ENCODE results near the gene CSNK2A3. TPM values are rescaled to one million over a fixed set of nuclear protein-coding genes. Genes with fewer than 3 reads are reported as not detected.

Gene CSNK2A3
- total RNA-seq, 4 donors from 2014 or later: 1.5 to 6.8 (median 2.7) TPM

DNA sequence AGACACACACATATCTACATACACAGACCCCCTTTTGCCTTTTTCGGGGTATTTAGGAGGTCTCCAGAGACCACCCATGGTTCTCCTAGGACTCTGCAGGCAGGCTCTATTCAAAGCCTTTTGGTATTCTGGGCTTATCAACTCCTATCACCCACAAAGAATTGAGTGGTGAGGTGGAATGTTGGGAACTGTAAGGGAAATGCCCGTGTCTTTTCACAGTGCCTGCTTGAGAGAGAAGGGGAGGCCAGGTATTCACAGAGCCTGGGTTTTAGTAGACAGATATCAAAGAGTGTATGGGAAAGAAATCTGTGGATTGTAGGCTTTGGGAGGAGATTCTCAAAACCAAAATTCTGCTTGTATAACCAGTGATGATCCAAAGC lies 44.0 kb upstream of the CSNK2A3 start:
- WGBS: 88% methylated on average over 2 of the region's 2 CpGs
- TF ChIP-seq EP300 (IDR thresholded peaks at IDR 0.05): no peak
- TF ChIP-seq, protein P1, sequence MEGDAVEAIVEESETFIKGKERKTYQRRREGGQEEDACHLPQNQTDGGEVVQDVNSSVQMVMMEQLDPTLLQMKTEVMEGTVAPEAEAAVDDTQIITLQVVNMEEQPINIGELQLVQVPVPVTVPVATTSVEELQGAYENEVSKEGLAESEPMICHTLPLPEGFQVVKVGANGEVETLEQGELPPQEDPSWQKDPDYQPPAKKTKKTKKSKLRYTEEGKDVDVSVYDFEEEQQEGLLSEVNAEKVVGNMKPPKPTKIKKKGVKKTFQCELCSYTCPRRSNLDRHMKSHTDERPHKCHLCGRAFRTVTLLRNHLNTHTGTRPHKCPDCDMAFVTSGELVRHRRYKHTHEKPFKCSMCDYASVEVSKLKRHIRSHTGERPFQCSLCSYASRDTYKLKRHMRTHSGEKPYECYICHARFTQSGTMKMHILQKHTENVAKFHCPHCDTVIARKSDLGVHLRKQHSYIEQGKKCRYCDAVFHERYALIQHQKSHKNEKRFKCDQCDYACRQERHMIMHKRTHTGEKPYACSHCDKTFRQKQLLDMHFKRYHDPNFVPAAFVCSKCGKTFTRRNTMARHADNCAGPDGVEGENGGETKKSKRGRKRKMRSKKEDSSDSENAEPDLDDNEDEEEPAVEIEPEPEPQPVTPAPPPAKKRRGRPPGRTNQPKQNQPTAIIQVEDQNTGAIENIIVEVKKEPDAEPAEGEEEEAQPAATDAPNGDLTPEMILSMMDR (IDR thresholded peaks at IDR 0.05): no peak
- no peak for TF ChIP-seq POLR2AphosphoS5 (IDR thresholded peaks at IDR 0.05)
- no peak for TF ChIP-seq POLR2A (IDR thresholded peaks at IDR 0.05)
- H3K4me1 ChIP-seq: peaks cover 7% of the 10 kb centered on the region
- H3K9me3 ChIP-seq: no peaks in the 10 kb centered on the region
- no peaks in the 10 kb centered on the region for H3K36me3 ChIP-seq
- H3K4me3 ChIP-seq: no peak overlapping the region
- DNase-seq (ENCODE audit: low spot score in 2 of 2): no peak
- H3K27me3 ChIP-seq: no peaks in the 10 kb centered on the region
- H3K27ac ChIP-seq: no peak overlapping the region

DNA sequence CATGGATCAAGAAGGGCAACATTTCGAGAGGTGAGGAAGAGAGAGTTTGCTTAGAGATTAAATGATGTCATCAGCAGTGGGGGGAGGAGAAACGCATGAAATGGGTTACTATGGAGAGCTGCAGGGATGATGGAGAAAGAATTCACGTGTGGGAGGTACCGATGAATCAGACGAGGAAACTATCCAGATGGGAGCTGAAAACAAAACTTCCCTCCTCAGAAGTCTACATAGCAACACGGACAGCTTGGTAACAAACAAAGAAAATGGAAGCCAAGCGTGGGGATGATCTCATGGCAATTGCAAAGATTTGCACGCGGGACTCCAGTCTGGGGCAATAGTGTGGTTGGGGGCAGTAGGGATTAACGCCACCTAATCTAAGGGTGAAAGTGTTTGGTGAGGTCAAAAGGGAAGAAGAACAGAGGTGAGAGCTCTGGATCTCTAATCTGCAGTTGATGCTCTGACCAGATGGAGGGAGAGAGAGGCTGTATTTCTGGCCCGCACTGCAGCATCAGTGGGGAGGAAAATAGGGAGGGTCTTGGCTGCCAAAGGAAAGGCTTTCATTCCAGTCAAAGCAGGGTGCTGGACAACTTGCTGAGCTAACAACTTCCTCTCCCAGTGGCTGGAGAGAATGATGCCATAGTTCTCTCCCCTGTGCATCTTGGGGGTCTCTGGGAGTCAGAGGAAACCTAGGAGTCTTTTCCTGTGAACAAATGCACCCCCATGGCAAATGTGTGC lies 43.4 kb upstream of the CSNK2A3 start:
- DNase-seq (ENCODE audit: low spot score in 2 of 2): no peak
- peaks cover 12% of the 10 kb centered on the region for H3K4me1 ChIP-seq
- no peaks in the 10 kb centered on the region for H3K27me3 ChIP-seq
- no peak overlapping the region for H3K27ac ChIP-seq
- H3K4me3 ChIP-seq: no peak overlapping the region
- TF ChIP-seq POLR2AphosphoS5 (IDR thresholded peaks at IDR 0.05): no peak
- TF ChIP-seq POLR2A (IDR thresholded peaks at IDR 0.05): no peak
- TF ChIP-seq, protein P1 (IDR thresholded peaks at IDR 0.05): no peak
- no peak for TF ChIP-seq EP300 (IDR thresholded peaks at IDR 0.05)
- no peaks in the 10 kb centered on the region for H3K36me3 ChIP-seq
- H3K9me3 ChIP-seq: no peaks in the 10 kb centered on the region
- 55% methylated on average over 11 of the region's 11 CpGs for WGBS

DNA sequence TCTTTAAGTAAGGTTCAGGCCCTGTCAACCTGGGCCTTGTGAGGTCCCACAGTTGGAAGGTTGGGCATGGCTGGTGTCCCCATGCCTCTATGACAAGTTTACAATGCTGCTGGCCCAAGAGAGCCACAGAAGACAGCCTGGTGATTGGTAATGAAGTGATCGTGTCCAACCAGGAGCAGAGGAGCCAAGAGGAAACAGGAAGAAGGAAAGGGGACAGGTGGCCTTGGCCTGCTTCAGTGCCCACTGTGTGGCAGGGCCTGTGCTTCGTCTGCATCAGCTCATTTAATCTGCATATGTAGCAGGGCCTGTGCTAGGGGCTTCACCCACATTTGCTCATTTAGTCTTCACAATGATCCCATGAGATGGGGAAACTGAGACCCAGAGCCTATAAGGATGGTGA lies 42.1 kb upstream of the CSNK2A3 start:
- H3K27me3 ChIP-seq: no peaks in the 10 kb centered on the region
- H3K4me1 ChIP-seq: peaks cover 14% of the 10 kb centered on the region
- TF ChIP-seq POLR2AphosphoS5 (IDR thresholded peaks at IDR 0.05): no peak
- TF ChIP-seq, protein P1 (IDR thresholded peaks at IDR 0.05): no peak
- TF ChIP-seq EP300 (IDR thresholded peaks at IDR 0.05): no peak
- TF ChIP-seq POLR2A (IDR thresholded peaks at IDR 0.05): no peak
- H3K4me3 ChIP-seq: no peak overlapping the region
- 87% methylated on average over 2 of the region's 2 CpGs for WGBS
- DNase-seq (ENCODE audit: low spot score in 2 of 2): no peak
- no peaks in the 10 kb centered on the region for H3K9me3 ChIP-seq
- H3K27ac ChIP-seq: no peak overlapping the region
- H3K36me3 ChIP-seq: no peaks in the 10 kb centered on the region

DNA sequence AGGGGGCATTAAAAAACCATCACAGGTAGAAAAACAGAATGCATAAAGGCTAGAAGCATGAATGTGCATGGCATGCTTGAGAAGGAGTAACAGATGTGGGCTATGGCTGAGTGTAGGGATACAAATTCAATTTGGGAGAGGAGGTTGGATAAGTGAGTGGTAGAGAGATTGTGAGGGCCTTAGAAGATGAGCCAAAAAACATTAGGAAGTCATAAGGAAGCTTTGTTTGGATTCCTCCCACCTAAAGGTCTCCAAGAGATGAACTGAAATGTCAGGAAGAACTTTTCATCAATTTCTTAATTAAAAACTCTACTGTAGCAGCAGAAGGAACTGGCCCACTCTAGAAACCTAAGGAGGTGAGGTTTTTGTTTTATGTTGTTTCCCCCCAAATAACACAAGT lies 41.2 kb upstream of the CSNK2A3 start:
- Histone ChIP-seq H3K27me3 (no peaks in the 10 kb centered on the region), H3K27ac (no peak overlapping the region), H3K9me3 (no peaks in the 10 kb centered on the region), H3K36me3 (no peaks in the 10 kb centered on the region), H3K4me1 (peaks cover 14% of the 10 kb centered on the region), H3K4me3 (no peak overlapping the region)
- DNase-seq (ENCODE audit: low spot score in 2 of 2): no peak
- TF ChIP-seq EP300 (IDR thresholded peaks at IDR 0.05) (no peak), POLR2AphosphoS5 (IDR thresholded peaks at IDR 0.05) (no peak), POLR2A (IDR thresholded peaks at IDR 0.05) (no peak)
- TF ChIP-seq, protein P1 (IDR thresholded peaks at IDR 0.05): no peak

DNA sequence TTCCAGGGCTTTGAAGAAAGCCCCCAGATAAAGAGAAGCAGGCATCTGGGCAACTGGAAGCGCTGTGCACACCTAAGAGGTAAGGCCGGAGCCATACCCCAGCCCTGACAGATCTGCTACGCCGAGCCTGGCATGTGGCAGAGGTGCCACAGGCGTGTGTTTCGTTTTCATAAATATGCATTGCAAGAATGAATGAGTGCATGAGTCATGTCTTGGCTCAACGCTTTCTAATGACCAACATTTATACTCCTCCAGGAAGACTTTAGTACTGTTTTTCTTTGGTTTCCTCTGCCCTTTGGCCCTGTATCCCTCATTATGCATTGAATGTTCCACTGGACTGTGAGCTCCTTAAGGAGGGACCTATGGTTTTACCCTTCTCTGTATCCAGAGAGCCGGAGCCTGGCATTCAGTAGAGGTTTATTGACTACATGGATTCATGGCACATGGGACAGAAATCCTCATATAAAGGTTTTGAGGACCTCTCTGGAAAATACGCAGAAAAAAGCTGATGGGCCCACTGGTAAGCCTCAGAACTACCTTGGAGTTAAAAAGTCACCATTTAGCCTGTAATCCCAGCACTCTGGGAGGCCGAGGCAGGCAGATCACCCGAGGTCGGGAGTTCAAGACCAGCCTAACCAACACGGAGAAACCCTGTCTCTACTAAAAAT lies 38.9 kb upstream of the CSNK2A3 start:
- no peak for DNase-seq (ENCODE audit: low spot score in 2 of 2)
- TF ChIP-seq EP300 (IDR thresholded peaks at IDR 0.05): no peak
- no peak for TF ChIP-seq POLR2AphosphoS5 (IDR thresholded peaks at IDR 0.05)
- no peak for TF ChIP-seq POLR2A (IDR thresholded peaks at IDR 0.05)
- TF ChIP-seq, protein P1 (IDR thresholded peaks at IDR 0.05): no peak
- H3K9me3 ChIP-seq: no peaks in the 10 kb centered on the region
- H3K4me3 ChIP-seq: no peak overlapping the region
- WGBS: 41% methylated on average over 13 of the region's 13 CpGs
- peaks cover 14% of the 10 kb centered on the region for H3K4me1 ChIP-seq
- H3K27ac ChIP-seq: no peak overlapping the region
- no peaks in the 10 kb centered on the region for H3K27me3 ChIP-seq
- no peaks in the 10 kb centered on the region for H3K36me3 ChIP-seq
